Stimulated activated naive CD8-positive, alpha-beta T cell treated with anti-CD3 and anti-CD28 coated beads, Interleukin-15, Interleukin-2, amounts not matched to agents 100 U/mL and 50 U/mL, for 24 hours (primary cell): ENCODE measurements around the gene TLR2.

Experiments used
- ATAC-seq: fragments of 150-1000 bp; cut with Tn5 transposase; one replicate; pipeline ENCODE4 v1.10.0; 2021
- DNase-seq: peaks from one replicate; pipeline ENCODE4 v3.0.0; 2021

The TLR2 gene

DNA sequence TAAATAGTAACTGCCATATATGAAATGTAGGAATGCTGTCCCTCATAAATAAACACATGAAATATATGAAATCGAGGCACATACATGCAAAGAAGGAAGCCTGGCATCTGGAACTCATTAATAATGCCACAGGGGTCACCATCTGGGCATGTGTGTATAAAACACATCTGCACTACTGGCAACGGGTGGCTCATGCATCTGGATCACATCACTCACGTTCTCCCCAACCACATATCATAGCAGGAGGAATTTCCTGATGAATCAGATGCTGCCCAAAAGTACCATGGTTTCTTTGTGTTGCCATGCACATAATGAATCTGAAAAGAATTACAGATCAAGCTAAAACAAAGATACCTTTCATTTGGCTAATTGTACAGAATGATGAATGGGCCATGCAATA is 47.2 kb downstream of the TLR2 start:
- ATAC-seq: no peak
- no peak for DNase-seq

DNA sequence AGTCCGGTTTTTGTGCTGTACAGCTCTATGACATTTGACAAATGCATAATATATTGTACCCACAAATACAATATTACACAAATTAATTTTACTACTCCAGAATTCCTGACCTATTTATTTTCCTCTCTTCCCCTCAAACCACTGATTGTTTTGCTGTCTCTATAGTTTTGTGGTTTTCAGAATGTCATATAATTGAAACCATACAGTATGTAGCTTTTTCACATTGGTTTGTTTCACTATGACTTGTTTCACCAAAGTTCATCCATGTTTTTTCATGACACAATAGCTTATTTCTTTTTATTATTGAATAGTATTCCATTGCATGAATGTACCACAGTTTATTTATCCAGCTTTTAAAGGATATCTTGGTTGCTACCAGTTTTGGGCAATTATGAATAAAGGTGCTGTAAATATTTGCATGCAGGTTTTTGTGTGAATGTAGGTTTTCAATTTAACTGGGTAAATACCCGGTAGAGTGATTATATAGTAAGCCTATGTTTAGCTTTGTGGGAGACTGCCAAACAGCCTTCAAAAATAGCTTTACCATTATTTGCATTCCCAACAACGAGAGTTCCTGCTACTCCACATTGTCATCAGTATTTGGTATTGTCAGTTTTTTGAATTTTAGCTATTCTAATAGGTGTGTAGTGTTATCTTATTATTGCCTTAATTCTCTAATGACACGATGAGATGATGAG is 49.8 kb downstream of the TLR2 start:
- no peak for DNase-seq
- ATAC-seq: peak; percentile 36

- no peak for ATAC-seq
- DNase-seq: no peak
Measured at GRCh38 chr4:153735906-153736461, 51.9 kb downstream of the TLR2 start.

DNA sequence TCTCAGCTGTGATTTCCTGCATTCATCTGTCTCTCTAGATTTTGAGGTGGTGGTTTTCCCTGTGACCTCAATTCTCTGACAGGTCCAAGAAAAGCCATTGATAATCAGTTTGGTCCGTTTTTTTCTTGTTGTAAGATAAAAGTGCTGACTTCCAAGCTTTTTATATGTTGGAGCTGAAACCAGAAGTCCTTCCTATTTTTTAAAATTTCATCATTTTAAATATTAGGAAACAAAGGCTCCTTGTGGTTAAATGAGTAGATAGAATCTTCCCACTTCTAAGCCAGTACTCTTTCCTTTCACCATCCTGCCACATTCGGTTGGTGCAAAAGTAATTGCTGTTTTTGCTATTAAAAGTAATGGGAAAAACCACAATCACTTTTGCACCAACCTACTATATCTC is 57.5 kb downstream of the TLR2 start:
- ATAC-seq (no peak), DNase-seq (no peak)

DNA sequence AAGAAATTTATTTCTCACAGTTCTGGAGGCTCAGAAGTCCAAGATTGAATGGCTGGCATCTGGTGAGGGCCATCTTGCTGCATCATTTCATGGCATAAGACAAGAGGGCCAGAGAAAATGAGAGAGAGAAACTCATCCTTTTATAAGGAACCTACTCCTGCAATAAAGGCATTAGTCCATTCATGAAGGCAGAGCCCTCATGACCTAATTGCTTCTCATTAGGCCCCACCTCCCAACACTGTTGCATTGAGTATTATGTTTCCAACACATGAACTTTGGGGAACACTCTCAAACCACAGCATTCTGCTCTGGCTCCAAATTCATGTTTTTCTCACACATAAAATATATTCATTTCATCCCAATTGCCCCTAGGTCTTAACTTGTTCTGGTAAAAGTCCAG is 61.6 kb downstream of the TLR2 start:
- DNase-seq: no peak
- no peak for ATAC-seq

DNA sequence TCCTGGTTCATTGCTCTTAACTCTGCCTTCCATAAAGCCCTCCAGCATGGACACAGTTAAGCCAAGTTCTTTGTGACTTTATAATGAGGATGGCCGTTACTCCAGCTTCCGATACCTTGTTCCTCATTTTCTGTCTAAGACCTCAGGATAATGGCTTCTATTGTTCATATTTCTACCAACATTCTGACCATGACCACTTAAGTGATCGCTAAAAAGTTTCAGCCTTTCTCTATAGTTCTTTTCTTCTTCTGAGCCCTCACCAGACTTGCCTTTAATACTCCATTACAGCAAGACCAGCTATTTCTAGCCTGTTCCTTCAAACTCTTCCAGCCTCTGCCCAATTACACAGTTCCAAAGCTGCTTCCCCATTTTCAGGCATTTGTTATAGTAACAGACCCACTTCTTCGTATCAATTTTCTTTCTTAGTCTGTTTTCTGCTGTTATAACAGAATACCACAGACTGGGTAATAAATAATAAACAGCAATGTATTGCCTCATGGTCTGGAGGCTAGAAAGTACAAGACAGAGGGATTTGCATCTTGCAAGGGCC is 63.4 kb downstream of the TLR2 start:
- no peak for ATAC-seq
- no peak for DNase-seq

- DNase-seq (no peak), ATAC-seq (no peak)
Measured at GRCh38 chr4:153748378-153748777, 64.3 kb downstream of the TLR2 start.

DNA sequence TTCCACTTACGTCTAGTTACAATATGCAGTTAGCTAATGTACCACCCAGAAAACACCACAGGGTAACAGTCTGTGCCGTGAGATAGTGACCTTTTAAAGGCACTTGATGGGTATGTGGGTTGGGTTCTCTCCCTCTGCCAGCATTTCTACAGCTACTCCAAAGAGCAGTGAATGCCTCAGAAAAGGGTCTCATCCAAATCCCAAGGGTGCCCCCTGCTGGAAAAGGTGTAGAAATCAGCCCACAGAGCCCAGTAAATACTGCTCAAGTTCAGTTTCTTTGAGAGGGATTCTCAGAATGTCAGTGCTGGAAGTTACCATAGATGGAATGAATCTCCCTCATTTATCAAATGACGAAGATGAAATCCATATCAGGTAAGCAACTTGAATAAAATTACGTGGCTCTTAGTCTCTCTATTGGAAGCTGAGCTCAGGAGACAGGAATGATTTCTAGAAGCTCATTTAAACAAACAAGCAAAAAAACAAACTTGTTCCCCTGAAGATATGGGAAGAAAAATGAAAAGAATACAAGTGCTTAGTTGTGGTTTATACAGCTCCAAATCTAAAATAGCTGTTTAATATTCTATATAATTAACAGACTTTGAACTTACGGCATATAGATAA is 66.2 kb downstream of the TLR2 start:
- ATAC-seq: peak; percentile 88
- peak; percentile 78 for DNase-seq

DNA sequence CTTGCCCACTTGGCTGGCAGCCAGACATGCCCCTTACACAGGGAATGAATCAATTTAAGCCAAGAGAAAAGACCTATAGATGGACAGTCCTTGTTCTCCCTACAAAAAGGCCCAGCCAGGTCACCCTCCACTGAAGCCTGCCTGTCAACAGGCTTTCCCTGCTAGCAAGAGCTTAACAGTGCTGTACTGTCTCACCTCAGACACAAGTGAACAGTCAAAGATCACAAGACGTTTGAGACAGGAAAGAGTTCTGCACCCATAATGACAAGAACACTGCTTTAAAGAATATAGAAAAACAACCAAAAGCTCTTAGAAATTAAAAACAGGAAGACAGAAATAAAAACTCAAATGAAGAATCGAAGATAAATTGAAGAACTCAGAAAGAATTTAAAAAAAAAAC is 71.1 kb downstream of the TLR2 start:
- DNase-seq (no peak), ATAC-seq (no peak)
